HCT116 (cell line): ENCODE data around the gene RAP1GAP2.

Source experiments
- CTCF ChIP-seq, 3 experiments: fragments of 200-600 bp in 1 of 3; sonication (generic) in 1 of 3; IDR thresholded peaks in 2 of 3; conservative IDR thresholded peaks in 1 of 3; 2 replicates each; pipeline ENCODE4 v1.5.1; 2012 to 2017; ENCODE audit warnings: low read depth in 2 of 3, low read length in 2 of 3, antibody characterized with exemption in 1 of 3, borderline replicate concordance in 1 of 3, control low read depth in 1 of 3, mild to moderate bottlenecking in 1 of 3, mixed read lengths in 1 of 3, mixed run types in 1 of 3, moderate library complexity in 1 of 3; ENCODE audit not compliant: insufficient read depth in 1 of 3
- EZH2 ChIP-seq: fragments of 200-600 bp; sonication (generic); IDR thresholded peaks from 2 replicates; pipeline ENCODE4 v1.6.1; 2017; ENCODE audit warnings: antibody characterized with exemption, mixed run types
- EZH2phosphoT487 ChIP-seq: fragments of 200-600 bp; IDR thresholded peaks from 2 replicates; pipeline ENCODE4 v1.6.1; 2018; ENCODE audit warnings: antibody characterized with exemption, borderline replicate concordance
- FOSL1 ChIP-seq: IDR thresholded peaks from 2 replicates; pipeline ENCODE4 v1.6.1; 2012; ENCODE audit warnings: low read depth
- POLR2A ChIP-seq: IDR thresholded peaks from 2 replicates; pipeline ENCODE4 v1.7.0; 2011; ENCODE audit warnings: borderline replicate concordance; ENCODE audit not compliant: insufficient read depth, insufficient read length; ENCODE audit errors: extremely low read depth
- POLR2AphosphoS5 ChIP-seq: IDR thresholded peaks from 2 replicates; pipeline ENCODE4 v1.6.1; 2011; ENCODE audit warnings: mild to moderate bottlenecking, low read depth, low read length, moderate library complexity
- RAD21 ChIP-seq: IDR thresholded peaks from 2 replicates; pipeline ENCODE4 v1.6.1; 2012; ENCODE audit warnings: low read depth, mild to moderate bottlenecking
- SIN3A ChIP-seq: IDR thresholded peaks from 2 replicates; pipeline ENCODE4 v1.6.1; 2012; ENCODE audit warnings: low read depth
- SP1 ChIP-seq: IDR thresholded peaks from 2 replicates; pipeline ENCODE4 v1.6.1; 2012; ENCODE audit warnings: low read depth
- TCF7L2 ChIP-seq: IDR thresholded peaks from 2 replicates; pipeline ENCODE4 v1.7.0; 2011; ENCODE audit warnings: borderline replicate concordance, inconsistent platforms; ENCODE audit not compliant: insufficient read depth, insufficient read length; ENCODE audit errors: extremely low read depth
- ZBTB33 ChIP-seq: IDR thresholded peaks from 2 replicates; pipeline ENCODE4 v1.6.1; 2011; ENCODE audit warnings: mild to moderate bottlenecking, low read length, moderate library complexity; ENCODE audit not compliant: insufficient replicate concordance; ENCODE audit errors: extremely low read depth
- ZNF274 ChIP-seq: fragments of 200-500 bp; sonication (Bioruptor generic); IDR thresholded peaks from 2 replicates; pipeline ENCODE4 v1.6.1; 2014; ENCODE audit warnings: mild to moderate bottlenecking, low read depth, low read length, inconsistent platforms
- TF ChIP-seq, protein P1 (sequence below): IDR thresholded peaks from 2 replicates; pipeline ENCODE4 v1.6.1; 2012

GRCh38 chr17:3011891-3012290 is 215.7 kb downstream of the RAP1GAP2 start:
- TF ChIP-seq EZH2 (no peak), SIN3A (no peak), CTCF (IDR thresholded peaks at IDR 0.05 in 2 of 3, conservative IDR thresholded peaks at IDR 0.05 in 1 of 3; ENCODE audit: borderline replicate concordance in 1 of 3, insufficient read depth in 1 of 3, low read depth in 2 of 3, low read length in 2 of 3) (no peak), POLR2AphosphoS5 (no peak), SP1 (no peak), POLR2A (no peak), EZH2phosphoT487 (no peak), TCF7L2 (no peak), RAD21 (no peak), ZNF274 (no peak), ZBTB33 (no peak), FOSL1 (no peak)
- TF ChIP-seq, protein P1, sequence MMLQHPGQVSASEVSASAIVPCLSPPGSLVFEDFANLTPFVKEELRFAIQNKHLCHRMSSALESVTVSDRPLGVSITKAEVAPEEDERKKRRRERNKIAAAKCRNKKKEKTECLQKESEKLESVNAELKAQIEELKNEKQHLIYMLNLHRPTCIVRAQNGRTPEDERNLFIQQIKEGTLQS: no peak
